Hematopoietic multipotent progenitor cell treated with erythropoietin and hydrocortisone succinate and interleukin-3 and kit ligand, for 17 days (in vitro differentiated cells): ENCODE data around the gene KHNYN.
"Not testable (repeated sequence)": the region's sequence is repeated elsewhere in the genome, so short reads cannot be mapped to it uniquely, and the experiment has no call there.

Source experiments
- DNase-seq: peaks from one replicate; pipeline ENCODE4 v3.0.0-alpha.2; 2015; ENCODE audit warnings: low spot score

KHNYN gene

GRCh38 chr14:24437736-24438067 is 7.9 kb downstream of the KHNYN start:
- no peak for DNase-seq

- no peak for DNase-seq
Measured at GRCh38 chr14:24438223-24439097, 8.7 kb downstream of the KHNYN start.

- no peak for DNase-seq
Measured at GRCh38 chr14:24439257-24439656, 9.5 kb downstream of the KHNYN start.

- DNase-seq: no peak
Measured at GRCh38 chr14:24439830-24440605, 10.3 kb downstream of the KHNYN start.

GRCh38 chr14:24440606-24441399 is 11.0 kb downstream of the KHNYN start:
- no peak for DNase-seq

GRCh38 chr14:24441485-24441884 is 11.7 kb downstream of the KHNYN start:
- no peak for DNase-seq

GRCh38 chr14:24441904-24442239 is 12.1 kb downstream of the KHNYN start:
- DNase-seq: no peak

- peak; percentile 98 for DNase-seq
Measured at GRCh38 chr14:24442240-24443052, 12.7 kb downstream of the KHNYN start, which contains the start of gene SDR39U1. Gene SDR39U1 (minus strand): TSS chr14:24442776. CDS start chr14:24442769, 7 bp downstream.

- DNase-seq: no peak
Measured at GRCh38 chr14:24443053-24443665, 13.4 kb downstream of the KHNYN start.

GRCh38 chr14:24450828-24451227 is 21.1 kb downstream of the KHNYN start:
- not testable (repeated sequence) for DNase-seq

GRCh38 chr14:24456980-24457379 is 27.2 kb downstream of the KHNYN start:
- no peak for DNase-seq

GRCh38 chr14:24458736-24459135 is 29.0 kb downstream of the KHNYN start:
- DNase-seq: no peak

GRCh38 chr14:24459331-24459730 is 29.6 kb downstream of the KHNYN start:
- no peak for DNase-seq

GRCh38 chr14:24461336-24461735 is 31.6 kb downstream of the KHNYN start:
- DNase-seq: no peak

GRCh38 chr14:24463017-24463883 is 33.5 kb downstream of the KHNYN start:
- no peak for DNase-seq

GRCh38 chr14:24463884-24464785 is 34.4 kb downstream of the KHNYN start:
- no peak for DNase-seq

GRCh38 chr14:24465368-24465767 is 35.6 kb downstream of the KHNYN start:
- no peak for DNase-seq

- no peak for DNase-seq
Measured at GRCh38 chr14:24465805-24466204, 36.1 kb downstream of the KHNYN start.

- DNase-seq: not testable (repeated sequence)
Measured at GRCh38 chr14:24470450-24470849, 40.7 kb downstream of the KHNYN start.
